HEK293T (cell line): Measurements from ENCODE around the gene RBM26.

Experiments
- CTCF ChIA-PET: fragments of 350-600 bp; formaldehyde crosslinking; extraction: SDS; loops from one replicate; lab custom pipeline; 2021; ENCODE audit warnings: antibody characterized with exemption, inconsistent platforms; lab: Yijun Ruan, JAX
- POLR2A ChIA-PET: fragments of 350-600 bp; formaldehyde crosslinking; extraction: SDS; loops from one replicate; lab custom pipeline; 2020; ENCODE audit warnings: antibody characterized with exemption, inconsistent platforms; lab: Yijun Ruan, JAX
- DNase-seq: peaks from one replicate; pipeline ENCODE4 v3.0.0; 2012; ENCODE audit warnings: mixed read lengths; ENCODE audit errors: extremely low spot score
- ARNT ChIP-seq: fragments of 450-650 bp; IDR thresholded peaks from 2 replicates; pipeline ENCODE4 v1.6.1; 2017; ENCODE audit warnings: mild to moderate bottlenecking
- BHLHE40 ChIP-seq: fragments of 450-650 bp; IDR thresholded peaks from 2 replicates; pipeline ENCODE4 v1.6.1; 2016; ENCODE audit warnings: mild to moderate bottlenecking, moderate library complexity, borderline replicate concordance
- CTBP1 ChIP-seq: fragments of 450-650 bp; IDR thresholded peaks from 2 replicates; pipeline ENCODE4 v1.6.1; 2016; ENCODE audit warnings: borderline replicate concordance
- ELF4 ChIP-seq: fragments of 450-650 bp; IDR thresholded peaks from 2 replicates; pipeline ENCODE4 v1.6.1; 2017; ENCODE audit warnings: antibody characterized with exemption
- FOXA1 ChIP-seq: fragments of 450-650 bp; IDR thresholded peaks from 2 replicates; pipeline ENCODE4 v1.6.1; 2016; ENCODE audit warnings: mild to moderate bottlenecking
- FOXK2 ChIP-seq: fragments of 450-650 bp; IDR thresholded peaks from 2 replicates; pipeline ENCODE4 v1.6.1; 2016; ENCODE audit warnings: mild to moderate bottlenecking
- FOXM1 ChIP-seq: fragments of 450-650 bp; IDR thresholded peaks from 2 replicates; pipeline ENCODE4 v1.6.1; 2017; ENCODE audit warnings: mild to moderate bottlenecking, borderline replicate concordance
- HDGF ChIP-seq: fragments of 450-650 bp; IDR thresholded peaks from 2 replicates; pipeline ENCODE4 v1.6.1; 2017; ENCODE audit warnings: antibody characterized with exemption, borderline replicate concordance
- L3MBTL2 ChIP-seq: fragments of 450-650 bp; conservative IDR thresholded peaks from 2 replicates; pipeline ENCODE4 v1.6.1; 2016; ENCODE audit warnings: mild to moderate bottlenecking
- LEF1 ChIP-seq: fragments of 450-650 bp; IDR thresholded peaks from 2 replicates; pipeline ENCODE4 v1.6.1; 2017; ENCODE audit warnings: mild to moderate bottlenecking, borderline replicate concordance
- NFRKB ChIP-seq: fragments of 450-650 bp; IDR thresholded peaks from 2 replicates; pipeline ENCODE4 v1.6.1; 2016; ENCODE audit warnings: mild to moderate bottlenecking, moderate library complexity
- SP1 ChIP-seq: fragments of 450-650 bp; IDR thresholded peaks from 2 replicates; pipeline ENCODE4 v1.6.1; 2017
- SUZ12 ChIP-seq: fragments of 450-650 bp; IDR thresholded peaks from 2 replicates; pipeline ENCODE4 v1.6.1; 2016; ENCODE audit warnings: mild to moderate bottlenecking
- TARDBP ChIP-seq: fragments of 450-650 bp; IDR thresholded peaks from 2 replicates; pipeline ENCODE4 v1.6.1; 2016
- ZNF384 ChIP-seq: fragments of 450-650 bp; IDR thresholded peaks from 2 replicates; pipeline ENCODE4 v1.6.1; 2016
- TF ChIP-seq, protein P1 (sequence below): fragments of 450-650 bp; IDR thresholded peaks from 2 replicates; pipeline ENCODE4 v1.6.1; 2016

The RBM26 gene, protein sequence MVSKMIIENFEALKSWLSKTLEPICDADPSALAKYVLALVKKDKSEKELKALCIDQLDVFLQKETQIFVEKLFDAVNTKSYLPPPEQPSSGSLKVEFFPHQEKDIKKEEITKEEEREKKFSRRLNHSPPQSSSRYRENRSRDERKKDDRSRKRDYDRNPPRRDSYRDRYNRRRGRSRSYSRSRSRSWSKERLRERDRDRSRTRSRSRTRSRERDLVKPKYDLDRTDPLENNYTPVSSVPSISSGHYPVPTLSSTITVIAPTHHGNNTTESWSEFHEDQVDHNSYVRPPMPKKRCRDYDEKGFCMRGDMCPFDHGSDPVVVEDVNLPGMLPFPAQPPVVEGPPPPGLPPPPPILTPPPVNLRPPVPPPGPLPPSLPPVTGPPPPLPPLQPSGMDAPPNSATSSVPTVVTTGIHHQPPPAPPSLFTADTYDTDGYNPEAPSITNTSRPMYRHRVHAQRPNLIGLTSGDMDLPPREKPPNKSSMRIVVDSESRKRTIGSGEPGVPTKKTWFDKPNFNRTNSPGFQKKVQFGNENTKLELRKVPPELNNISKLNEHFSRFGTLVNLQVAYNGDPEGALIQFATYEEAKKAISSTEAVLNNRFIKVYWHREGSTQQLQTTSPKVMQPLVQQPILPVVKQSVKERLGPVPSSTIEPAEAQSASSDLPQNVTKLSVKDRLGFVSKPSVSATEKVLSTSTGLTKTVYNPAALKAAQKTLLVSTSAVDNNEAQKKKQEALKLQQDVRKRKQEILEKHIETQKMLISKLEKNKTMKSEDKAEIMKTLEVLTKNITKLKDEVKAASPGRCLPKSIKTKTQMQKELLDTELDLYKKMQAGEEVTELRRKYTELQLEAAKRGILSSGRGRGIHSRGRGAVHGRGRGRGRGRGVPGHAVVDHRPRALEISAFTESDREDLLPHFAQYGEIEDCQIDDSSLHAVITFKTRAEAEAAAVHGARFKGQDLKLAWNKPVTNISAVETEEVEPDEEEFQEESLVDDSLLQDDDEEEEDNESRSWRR

DNA sequence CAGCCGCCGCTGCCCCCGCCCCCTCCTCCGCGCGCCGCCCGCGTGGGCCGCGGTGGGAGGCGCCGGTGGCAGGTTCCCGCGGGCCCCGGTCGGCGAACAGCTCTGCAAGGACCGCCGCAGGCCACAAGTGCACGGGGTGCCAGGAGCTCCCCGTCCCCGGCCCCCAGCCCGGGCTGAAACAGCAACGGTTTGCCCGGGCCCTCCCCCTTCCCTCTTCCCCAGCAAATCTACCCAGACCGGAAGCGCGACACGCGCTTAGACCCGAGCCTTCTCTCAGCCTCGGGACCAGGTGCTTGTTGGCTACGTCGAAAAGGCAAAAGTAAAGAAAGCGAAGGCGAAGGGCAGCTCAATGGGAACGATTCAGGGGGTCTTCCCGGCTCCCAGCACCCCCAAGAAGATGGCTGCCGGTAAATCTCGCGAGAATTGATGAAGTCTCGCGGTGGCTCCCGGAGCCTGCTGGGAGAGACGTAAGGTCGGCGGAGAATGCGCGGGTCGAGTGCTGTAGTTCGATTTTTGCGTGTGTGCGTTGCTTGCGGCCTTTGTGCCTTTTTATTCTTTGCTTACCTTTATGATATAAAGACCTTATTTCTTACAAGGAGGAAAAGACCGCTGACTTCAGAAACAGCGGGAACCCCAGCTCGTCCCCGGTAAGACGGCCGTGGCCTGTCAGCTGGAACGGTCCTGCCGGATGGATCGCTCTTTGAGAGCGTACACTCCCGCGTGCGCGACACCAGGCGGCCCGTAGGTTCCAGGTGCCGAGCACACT, at the start of gene RBM26:
RBM26 (minus strand) TSS at position 425 of the 766 bp plus-strand sequence. CDS start 481 bp downstream, outside the sequence.
- ChIA-PET CTCF (interaction anchor here (0.6 to 1.9 kb wide), 3 partner anchors 15 to 72 kb away, joined by 3 to 11 read pairs (median 5); no protein-coding TSS in a partner anchor), POLR2A (interaction anchor here (0.5 to 3.2 kb wide), 29 partner anchors 8 to 908 kb away, joined by 3 to 26 read pairs (median 3); partner anchors contain the start of gene NDFIP2)
- DNase-seq: peak; percentile 99
- TF ChIP-seq FOXK2 (no peak), CTBP1 (no peak), BHLHE40 (no peak), FOXA1 (no peak), SP1 (peak; percentile 81; the same call in 1 of the 2 replicates), ELF4 (peak; percentile 57), FOXM1 (0 out of 2 replicates have a peak, but pooled peaks have one; percentile 6), HDGF (no peak), ARNT (0 out of 2 replicates have a peak, but pooled peaks have one; percentile 24), NFRKB (peak; percentile 64; the same call in 1 of the 2 replicates), ZNF384 (no peak), TARDBP (no peak), SUZ12 (no peak), LEF1 (peak; percentile 83), L3MBTL2 (peak; percentile 99)
- TF ChIP-seq, protein P1, sequence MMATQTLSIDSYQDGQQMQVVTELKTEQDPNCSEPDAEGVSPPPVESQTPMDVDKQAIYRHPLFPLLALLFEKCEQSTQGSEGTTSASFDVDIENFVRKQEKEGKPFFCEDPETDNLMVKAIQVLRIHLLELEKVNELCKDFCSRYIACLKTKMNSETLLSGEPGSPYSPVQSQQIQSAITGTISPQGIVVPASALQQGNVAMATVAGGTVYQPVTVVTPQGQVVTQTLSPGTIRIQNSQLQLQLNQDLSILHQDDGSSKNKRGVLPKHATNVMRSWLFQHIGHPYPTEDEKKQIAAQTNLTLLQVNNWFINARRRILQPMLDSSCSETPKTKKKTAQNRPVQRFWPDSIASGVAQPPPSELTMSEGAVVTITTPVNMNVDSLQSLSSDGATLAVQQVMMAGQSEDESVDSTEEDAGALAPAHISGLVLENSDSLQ: peak; percentile 53; the same call in 1 of the 2 replicates

DNA sequence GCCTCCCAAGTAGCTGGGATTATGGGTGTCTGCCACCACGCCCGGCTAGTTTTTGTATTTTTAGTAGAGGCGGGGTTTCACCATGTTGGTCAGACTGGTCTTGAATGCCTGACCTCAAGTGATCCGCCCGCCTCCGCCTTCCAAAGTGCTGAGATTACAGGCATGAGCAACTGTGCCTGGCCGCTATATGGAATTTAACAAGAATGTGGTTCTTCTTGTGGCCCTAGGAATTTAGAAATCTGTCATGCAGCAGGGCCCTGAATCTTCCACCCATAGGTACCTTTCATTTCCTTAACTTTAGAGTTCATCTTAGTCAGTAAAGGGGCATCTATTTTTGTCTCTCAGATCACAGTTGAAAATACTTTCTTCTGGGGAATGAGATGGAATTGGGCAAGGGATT, 49.3 kb upstream of the RBM26 start:
- CTCF ChIA-PET: no interaction called here
- TF ChIP-seq HDGF (no peak), NFRKB (no peak), FOXK2 (no peak), SUZ12 (no peak), TARDBP (no peak), CTBP1 (no peak), ARNT (no peak), BHLHE40 (no peak), FOXA1 (no peak), FOXM1 (no peak), SP1 (no peak), ZNF384 (no peak), L3MBTL2 (no peak), ELF4 (no peak)
- POLR2A ChIA-PET: interaction anchor here (0.7 kb wide), 1 partner anchor 26 kb away, joined by 6 read pairs; the partner anchor contains the start of gene NDFIP2
- no peak for DNase-seq

DNA sequence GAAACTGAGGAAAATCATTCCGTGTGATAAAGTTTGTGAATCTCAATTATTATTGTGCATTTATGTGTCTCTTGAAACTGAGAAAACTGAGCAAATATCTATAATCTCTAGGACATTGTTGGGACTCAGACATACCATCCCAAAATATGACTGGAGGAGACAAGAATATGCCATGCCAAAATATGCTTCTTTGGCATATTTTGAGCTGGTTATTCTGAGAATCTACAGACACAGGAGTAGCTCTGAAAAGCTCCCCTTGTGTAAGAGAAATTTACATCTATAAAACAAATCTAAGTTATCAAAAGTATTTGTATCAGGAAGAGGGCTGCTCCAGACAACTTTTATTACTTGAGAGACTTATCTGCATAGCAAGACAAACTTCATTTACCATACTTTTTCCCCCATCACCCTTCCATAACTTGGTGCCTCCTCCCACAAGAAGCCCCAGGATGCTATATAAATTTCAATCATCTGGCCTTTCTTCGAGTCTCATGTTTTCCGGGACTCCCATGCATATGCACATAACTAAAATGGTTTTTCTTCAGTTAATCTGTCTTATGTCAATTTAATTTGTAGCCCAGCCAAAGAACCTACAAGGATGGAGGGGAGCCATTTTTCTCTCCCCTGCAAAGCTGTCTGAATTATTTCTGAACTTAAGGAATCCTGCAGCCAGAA, 46.3 kb upstream of the RBM26 start:
- no peak for TF ChIP-seq TARDBP
- no peak for TF ChIP-seq NFRKB
- TF ChIP-seq FOXM1: no peak
- ChIA-PET POLR2A (interaction anchor here (2.2 kb wide), 1 partner anchor 29 kb away, joined by 9 read pairs; the partner anchor contains the start of gene NDFIP2), CTCF (no interaction called here)
- no peak for DNase-seq

DNA sequence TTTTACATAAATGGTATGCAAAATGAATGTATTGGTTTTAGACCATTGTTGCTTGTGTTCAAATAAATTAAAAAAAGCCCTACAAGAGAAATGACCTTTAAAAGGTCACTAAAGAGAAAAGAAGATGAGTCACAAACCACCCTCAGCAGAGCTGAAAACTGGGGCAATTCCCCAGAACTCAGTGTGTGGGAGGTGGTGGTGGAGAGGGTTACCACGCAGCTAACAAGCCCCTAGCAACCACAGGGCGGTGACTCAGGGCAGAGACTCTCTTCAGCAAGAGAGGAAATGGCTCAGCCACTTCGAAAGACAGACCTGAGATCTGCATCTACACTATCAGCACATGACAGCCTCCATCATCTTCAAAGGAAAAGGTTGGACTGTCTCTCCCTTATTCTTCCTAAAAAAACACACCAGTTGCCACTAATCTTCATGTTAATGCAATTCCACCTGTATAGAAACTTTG, 45.5 kb upstream of the RBM26 start:
- peak; percentile 69 for DNase-seq
- POLR2A ChIA-PET: interaction anchor here (2.2 kb wide), 1 partner anchor 30 kb away, joined by 9 read pairs; the partner anchor contains the start of gene NDFIP2

More for the DNA sequence above, 45.5 kb upstream of the RBM26 start:
- TF ChIP-seq ELF4: no peak
- TF ChIP-seq LEF1: no peak
- TF ChIP-seq, protein P1: no peak
- no peak for TF ChIP-seq FOXK2
- TF ChIP-seq NFRKB: no peak
- no peak for TF ChIP-seq ZNF384
- no peak for TF ChIP-seq FOXA1
- TF ChIP-seq BHLHE40: no peak
- no peak for TF ChIP-seq HDGF
- TF ChIP-seq FOXM1: no peak
- TF ChIP-seq CTBP1: no peak
- CTCF ChIA-PET: no interaction called here
